ENCODE data around the gene CFAP100. TPM values are rescaled to one million over a fixed set of nuclear protein-coding genes. Genes with fewer than 3 reads are reported as not detected.

CFAP100 gene
- total and polyA plus RNA-seq, 9 of the 15 experiments (the other 6 are each of a cell fraction or from before 2014, with no cell fraction given): not detected

- TF ChIP-seq ATF1 (CRISPR knock-in tag; IDR thresholded peaks at IDR 0.05) (no peak), ATF1 (tag; IDR thresholded peaks at IDR 0.05) (peak; percentile 57), USF2 (CRISPR knock-in tag; IDR thresholded peaks at IDR 0.05) (peak; percentile 77), RAD21 (CRISPR knock-in tag; conservative IDR thresholded peaks at IDR 0.05 in 1 of 2, IDR thresholded peaks at IDR 0.05 in 1 of 2) (no peak), HNRNPL (IDR thresholded peaks at IDR 0.05; ENCODE audit: low read depth, low read length) (no peak), MITF (IDR thresholded peaks at IDR 0.05) (no peak), DMBX1 (CRISPR knock-in tag; IDR thresholded peaks at IDR 0.05; ENCODE audit: borderline replicate concordance) (no peak), GATAD2B (IDR thresholded peaks at IDR 0.05; ENCODE audit: borderline replicate concordance) (peak; percentile 10; the same call in 1 of the 2 replicates), ZNF707 (CRISPR knock-in tag; conservative IDR thresholded peaks at IDR 0.05) (no peak), ZNF232 (CRISPR knock-in tag; IDR thresholded peaks at IDR 0.05) (no peak), ZNF311 (CRISPR knock-in tag; IDR thresholded peaks at IDR 0.05) (no peak), TAL1 (IDR thresholded peaks at IDR 0.05) (peak; percentile 17; the same call in 1 of the 2 replicates), TCF3 (CRISPR knock-in tag; IDR thresholded peaks at IDR 0.05) (peak; percentile 60), NR2F6 (CRISPR knock-in tag; IDR thresholded peaks at IDR 0.05) (no peak), ZNF197 (CRISPR knock-in tag; IDR thresholded peaks at IDR 0.05; ENCODE audit: low read depth) (no peak), E2F1 (CRISPR knock-in tag; IDR thresholded peaks at IDR 0.05) (no peak), RFX7 (CRISPR knock-in tag; IDR thresholded peaks at IDR 0.05) (no peak), KLF13 (tag; IDR thresholded peaks at IDR 0.05; ENCODE audit: borderline replicate concordance, low read depth) (peak; percentile 57; the same call in 1 of the 2 replicates), TAF15 (IDR thresholded peaks at IDR 0.05; ENCODE audit: low read depth, low read length) (no peak), NFE2 (IDR thresholded peaks at IDR 0.05; ENCODE audit: low read depth) (no peak), CHD2 (IDR thresholded peaks at IDR 0.05; ENCODE audit: low read depth, low read length) (no peak), STAT5B (CRISPR knock-in tag; IDR thresholded peaks at IDR 0.05) (no peak)
- TF ChIP-seq, protein P1, sequence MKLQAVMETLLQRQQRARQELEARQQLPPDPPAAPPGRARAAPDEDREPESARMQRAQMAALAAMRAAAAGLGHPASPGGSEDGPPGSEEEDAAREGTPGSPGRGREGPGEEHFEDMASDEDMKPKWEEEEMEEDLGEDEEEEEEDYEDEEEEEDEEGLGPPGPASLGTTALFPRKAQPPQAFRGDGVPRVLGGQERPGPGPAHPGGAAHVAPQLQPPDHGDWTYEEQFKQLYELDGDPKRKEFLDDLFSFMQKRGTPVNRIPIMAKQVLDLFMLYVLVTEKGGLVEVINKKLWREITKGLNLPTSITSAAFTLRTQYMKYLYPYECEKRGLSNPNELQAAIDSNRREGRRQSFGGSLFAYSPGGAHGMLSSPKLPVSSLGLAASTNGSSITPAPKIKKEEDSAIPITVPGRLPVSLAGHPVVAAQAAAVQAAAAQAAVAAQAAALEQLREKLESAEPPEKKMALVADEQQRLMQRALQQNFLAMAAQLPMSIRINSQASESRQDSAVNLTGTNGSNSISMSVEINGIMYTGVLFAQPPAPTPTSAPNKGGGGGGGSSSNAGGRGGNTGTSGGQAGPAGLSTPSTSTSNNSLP (IDR thresholded peaks at IDR 0.05; ENCODE audit: borderline replicate concordance, low read depth, low read length): no peak
Observed at GRCh38 chr3:126355777-126356372, 38.8 kb upstream of the CFAP100 start (continued).

Measured in K562 (cell line).